ENCODE results near the gene SP8.

DNA sequence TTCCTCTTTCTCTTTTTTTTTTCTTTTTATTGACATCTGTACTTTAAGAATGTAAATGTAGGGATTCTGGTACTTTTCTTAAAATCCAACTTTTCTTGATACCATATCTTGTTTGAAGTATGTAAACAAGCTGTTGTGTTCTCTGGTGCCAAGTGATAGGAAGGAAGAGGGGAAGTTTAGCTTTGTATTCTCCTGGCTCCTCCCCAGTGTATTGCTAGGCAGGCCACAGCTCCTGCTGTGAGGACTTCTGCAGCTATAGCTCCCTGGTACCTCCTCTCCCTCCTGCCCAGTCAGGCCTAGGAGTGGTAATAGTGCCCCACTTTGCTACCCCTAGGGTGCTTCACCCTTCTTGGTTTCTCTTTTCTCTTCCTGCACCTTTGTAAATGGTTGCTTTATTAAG is 45.3 kb upstream of the SP8 start:
- TF ChIP-seq, protein P1, sequence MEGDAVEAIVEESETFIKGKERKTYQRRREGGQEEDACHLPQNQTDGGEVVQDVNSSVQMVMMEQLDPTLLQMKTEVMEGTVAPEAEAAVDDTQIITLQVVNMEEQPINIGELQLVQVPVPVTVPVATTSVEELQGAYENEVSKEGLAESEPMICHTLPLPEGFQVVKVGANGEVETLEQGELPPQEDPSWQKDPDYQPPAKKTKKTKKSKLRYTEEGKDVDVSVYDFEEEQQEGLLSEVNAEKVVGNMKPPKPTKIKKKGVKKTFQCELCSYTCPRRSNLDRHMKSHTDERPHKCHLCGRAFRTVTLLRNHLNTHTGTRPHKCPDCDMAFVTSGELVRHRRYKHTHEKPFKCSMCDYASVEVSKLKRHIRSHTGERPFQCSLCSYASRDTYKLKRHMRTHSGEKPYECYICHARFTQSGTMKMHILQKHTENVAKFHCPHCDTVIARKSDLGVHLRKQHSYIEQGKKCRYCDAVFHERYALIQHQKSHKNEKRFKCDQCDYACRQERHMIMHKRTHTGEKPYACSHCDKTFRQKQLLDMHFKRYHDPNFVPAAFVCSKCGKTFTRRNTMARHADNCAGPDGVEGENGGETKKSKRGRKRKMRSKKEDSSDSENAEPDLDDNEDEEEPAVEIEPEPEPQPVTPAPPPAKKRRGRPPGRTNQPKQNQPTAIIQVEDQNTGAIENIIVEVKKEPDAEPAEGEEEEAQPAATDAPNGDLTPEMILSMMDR (IDR thresholded peaks at IDR 0.05) = no peak
- TF ChIP-seq POLR2A (IDR thresholded peaks at IDR 0.05) (no peak), EP300 (IDR thresholded peaks at IDR 0.05) (no peak)

Measured in ovary (tissue), 3 donors.